Transverse colon (tissue), 3 donors: Measurements from ENCODE around the gene PCDHA1.

ENCODE experiments used
- POLR2A ChIP-seq: fragments of 450-650 bp; IDR thresholded peaks from one replicate; pipeline ENCODE4 v1.6.1; 2016; ENCODE audit warnings: antibody characterized with exemption, mild to moderate bottlenecking, moderate library complexity
- TF ChIP-seq, protein P1 (sequence below), 5 experiments: fragments of 200-600 bp in 3 of 5; fragments of 450-650 bp in 2 of 5; sonication (generic) in 3 of 5; IDR thresholded peaks; 1 replicate in 2 of 5; 2 replicates in 3 of 5; pipeline ENCODE4 v1.5.1; 2016 to 2017; ENCODE audit warnings: antibody characterized with exemption in 5 of 5, inconsistent platforms in 3 of 5, mild to moderate bottlenecking in 2 of 5, moderate library complexity in 1 of 5

GRCh38 chr5:140977003-140977402 lies 191.1 kb downstream of the PCDHA1 start:
- TF ChIP-seq, protein P1, sequence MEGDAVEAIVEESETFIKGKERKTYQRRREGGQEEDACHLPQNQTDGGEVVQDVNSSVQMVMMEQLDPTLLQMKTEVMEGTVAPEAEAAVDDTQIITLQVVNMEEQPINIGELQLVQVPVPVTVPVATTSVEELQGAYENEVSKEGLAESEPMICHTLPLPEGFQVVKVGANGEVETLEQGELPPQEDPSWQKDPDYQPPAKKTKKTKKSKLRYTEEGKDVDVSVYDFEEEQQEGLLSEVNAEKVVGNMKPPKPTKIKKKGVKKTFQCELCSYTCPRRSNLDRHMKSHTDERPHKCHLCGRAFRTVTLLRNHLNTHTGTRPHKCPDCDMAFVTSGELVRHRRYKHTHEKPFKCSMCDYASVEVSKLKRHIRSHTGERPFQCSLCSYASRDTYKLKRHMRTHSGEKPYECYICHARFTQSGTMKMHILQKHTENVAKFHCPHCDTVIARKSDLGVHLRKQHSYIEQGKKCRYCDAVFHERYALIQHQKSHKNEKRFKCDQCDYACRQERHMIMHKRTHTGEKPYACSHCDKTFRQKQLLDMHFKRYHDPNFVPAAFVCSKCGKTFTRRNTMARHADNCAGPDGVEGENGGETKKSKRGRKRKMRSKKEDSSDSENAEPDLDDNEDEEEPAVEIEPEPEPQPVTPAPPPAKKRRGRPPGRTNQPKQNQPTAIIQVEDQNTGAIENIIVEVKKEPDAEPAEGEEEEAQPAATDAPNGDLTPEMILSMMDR (IDR thresholded peaks at IDR 0.05): no peak
- TF ChIP-seq POLR2A: no peak
